ENCODE data around the gene FAR2.

The FAR2 gene

DNA sequence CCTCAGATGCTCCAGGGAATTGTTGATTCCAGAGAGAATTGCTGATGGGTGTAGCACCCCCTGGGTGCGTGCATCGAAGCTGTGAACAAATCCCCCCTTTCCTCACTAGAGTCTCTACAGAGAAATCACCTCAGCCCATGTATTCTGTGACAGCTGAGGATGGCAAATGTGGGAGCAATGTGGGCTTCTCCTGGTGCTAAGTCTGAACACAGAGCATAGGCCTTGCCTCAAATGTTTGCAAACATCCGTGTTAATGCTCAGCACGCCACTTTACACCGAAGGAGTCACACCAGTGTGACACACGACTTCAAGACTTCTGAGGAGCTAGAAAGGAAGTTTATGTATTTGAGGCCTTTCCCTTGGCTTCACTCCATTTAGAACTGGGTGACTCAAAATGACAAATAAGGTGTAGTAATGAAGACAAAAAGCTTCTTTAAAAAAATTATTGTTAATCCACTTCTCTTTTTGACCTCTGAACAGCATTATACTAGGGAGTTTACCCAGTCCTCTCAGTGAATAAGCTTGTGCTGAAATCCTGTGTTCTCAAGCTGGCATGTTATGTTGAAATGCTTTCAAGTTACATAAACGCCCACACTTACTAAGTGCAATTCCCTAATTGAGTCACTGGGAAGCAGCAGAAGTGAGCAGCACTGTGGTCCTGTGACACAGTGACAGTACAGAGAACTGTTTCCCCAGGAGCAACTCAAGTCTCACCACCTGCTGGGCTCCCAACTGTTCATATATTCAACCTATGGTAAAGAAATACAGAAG is 92.9 kb downstream of the FAR2 start:
- peaks cover 10% of the 10 kb centered on the region for H3K4me1 ChIP-seq (ENCODE audit: control insufficient read depth, insufficient read depth, low read length)
- H3K4me3 ChIP-seq (ENCODE audit: low read depth, low read length), result no peak overlapping the region
- no peak overlapping the region; the same call in 1 of the 2 replicates for H3K27ac ChIP-seq (ENCODE audit: extremely low read depth, low read depth, low read length)
- CTCF ChIA-PET, result interaction anchor here (1.0 kb wide), 1 partner anchor 76 kb away, joined by 8 read pairs; no protein-coding TSS in a partner anchor
- POLR2A ChIA-PET, result interaction anchor here (1.0 kb wide), 1 partner anchor 9 kb away, joined by 3 read pairs; no protein-coding TSS in a partner anchor
- no peaks in the 10 kb centered on the region for H3K36me3 ChIP-seq (ENCODE audit: control insufficient read depth in 2 of 2, insufficient read depth in 1 of 2, low read length in 2 of 2)
- no peaks in the 10 kb centered on the region for H3K9me3 ChIP-seq (ENCODE audit: control insufficient read depth, insufficient read depth, low read depth, low read length)
- no peak for TF ChIP-seq ZNF48 (tag by site-specific recombination; IDR thresholded peaks at IDR 0.05)
- TF ChIP-seq ZSCAN4 (tag by site-specific recombination; IDR thresholded peaks at IDR 0.05), result no peak
- TF ChIP-seq GLI2 (tag by site-specific recombination; IDR thresholded peaks at IDR 0.05; ENCODE audit: borderline replicate concordance, low read depth), result no peak
- no peak for TF ChIP-seq RBAK (tag by site-specific recombination; IDR thresholded peaks at IDR 0.05)
- no peak for TF ChIP-seq ZNF677 (tag by site-specific recombination; IDR thresholded peaks at IDR 0.05)
- no peak for TF ChIP-seq ZNF362 (tag by site-specific recombination; IDR thresholded peaks at IDR 0.05)
- no peak for TF ChIP-seq ZNF488 (tag by site-specific recombination; IDR thresholded peaks at IDR 0.05)
- peak; percentile 32 for TF ChIP-seq ZIC2 (tag by site-specific recombination; IDR thresholded peaks at IDR 0.05)
- TF ChIP-seq, protein P1, sequence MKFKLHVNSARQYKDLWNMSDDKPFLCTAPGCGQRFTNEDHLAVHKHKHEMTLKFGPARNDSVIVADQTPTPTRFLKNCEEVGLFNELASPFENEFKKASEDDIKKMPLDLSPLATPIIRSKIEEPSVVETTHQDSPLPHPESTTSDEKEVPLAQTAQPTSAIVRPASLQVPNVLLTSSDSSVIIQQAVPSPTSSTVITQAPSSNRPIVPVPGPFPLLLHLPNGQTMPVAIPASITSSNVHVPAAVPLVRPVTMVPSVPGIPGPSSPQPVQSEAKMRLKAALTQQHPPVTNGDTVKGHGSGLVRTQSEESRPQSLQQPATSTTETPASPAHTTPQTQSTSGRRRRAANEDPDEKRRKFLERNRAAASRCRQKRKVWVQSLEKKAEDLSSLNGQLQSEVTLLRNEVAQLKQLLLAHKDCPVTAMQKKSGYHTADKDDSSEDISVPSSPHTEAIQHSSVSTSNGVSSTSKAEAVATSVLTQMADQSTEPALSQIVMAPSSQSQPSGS (tag by site-specific recombination; IDR thresholded peaks at IDR 0.05; ENCODE audit: low read depth), result no peak
- no peak for TF ChIP-seq ZSCAN5A (tag by site-specific recombination; IDR thresholded peaks at IDR 0.05)
- TF ChIP-seq ZBTB21 (tag by site-specific recombination; IDR thresholded peaks at IDR 0.05), result no peak
- TF ChIP-seq PRDM2 (tag by site-specific recombination; IDR thresholded peaks at IDR 0.05; ENCODE audit: borderline replicate concordance), result no peak
- TF ChIP-seq ZNF549 (tag by site-specific recombination; IDR thresholded peaks at IDR 0.05), result no peak
- no peak for TF ChIP-seq PRDM4 (tag by site-specific recombination; IDR thresholded peaks at IDR 0.05)
- TF ChIP-seq ZNF501 (tag by site-specific recombination; IDR thresholded peaks at IDR 0.05), result no peak
- TF ChIP-seq ZNF23 (tag by site-specific recombination; IDR thresholded peaks at IDR 0.05; ENCODE audit: borderline replicate concordance), result no peak
- no peak for TF ChIP-seq PBX3 (CRISPR knock-in tag; IDR thresholded peaks at IDR 0.05)
- 0 out of 2 replicates have a peak, but pooled peaks have one; percentile 25 for TF ChIP-seq PRDM6 (tag by site-specific recombination; IDR thresholded peaks at IDR 0.05)
